NCI-H1694 treated with DMSO at 0.1 percent for 48 hours (cell line): ENCODE data around the gene CITED1.

Source experiments
- DNase-seq: peaks from one replicate; lab custom pipeline; 2025; lab: John Stamatoyannopoulos, UW

The CITED1 gene

GRCh38 chrX:72308566-72309296, 3.0 kb upstream of the CITED1 start:
- peak; percentile 71 for DNase-seq

GRCh38 chrX:72308209-72308565, 2.5 kb upstream of the CITED1 start:
- DNase-seq: no peak

DNA sequence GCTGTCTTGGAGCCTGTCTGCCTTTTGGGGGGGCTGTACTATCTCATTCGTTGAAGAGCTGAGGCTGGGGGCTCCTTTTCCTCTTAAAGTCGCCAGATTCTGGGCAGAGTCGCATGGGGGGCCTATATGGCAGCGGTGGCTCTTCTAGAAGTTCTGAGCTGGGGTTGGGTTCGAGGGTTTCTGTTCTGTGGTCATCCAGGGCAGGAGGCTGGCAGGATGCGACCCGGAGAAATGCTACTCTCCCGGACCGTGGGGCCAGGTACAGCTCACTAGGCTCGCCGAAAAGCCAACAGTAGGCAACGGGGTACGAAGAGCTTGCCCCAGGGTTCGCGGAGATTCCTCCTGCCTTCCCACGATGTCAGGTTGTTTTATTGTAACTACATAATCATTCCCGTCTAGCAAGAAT, 1.9 kb upstream of the CITED1 start:
- no peak for DNase-seq

GRCh38 chrX:72306851-72307645, 1.3 kb upstream of the CITED1 start:
- DNase-seq: peak; percentile 57

DNA sequence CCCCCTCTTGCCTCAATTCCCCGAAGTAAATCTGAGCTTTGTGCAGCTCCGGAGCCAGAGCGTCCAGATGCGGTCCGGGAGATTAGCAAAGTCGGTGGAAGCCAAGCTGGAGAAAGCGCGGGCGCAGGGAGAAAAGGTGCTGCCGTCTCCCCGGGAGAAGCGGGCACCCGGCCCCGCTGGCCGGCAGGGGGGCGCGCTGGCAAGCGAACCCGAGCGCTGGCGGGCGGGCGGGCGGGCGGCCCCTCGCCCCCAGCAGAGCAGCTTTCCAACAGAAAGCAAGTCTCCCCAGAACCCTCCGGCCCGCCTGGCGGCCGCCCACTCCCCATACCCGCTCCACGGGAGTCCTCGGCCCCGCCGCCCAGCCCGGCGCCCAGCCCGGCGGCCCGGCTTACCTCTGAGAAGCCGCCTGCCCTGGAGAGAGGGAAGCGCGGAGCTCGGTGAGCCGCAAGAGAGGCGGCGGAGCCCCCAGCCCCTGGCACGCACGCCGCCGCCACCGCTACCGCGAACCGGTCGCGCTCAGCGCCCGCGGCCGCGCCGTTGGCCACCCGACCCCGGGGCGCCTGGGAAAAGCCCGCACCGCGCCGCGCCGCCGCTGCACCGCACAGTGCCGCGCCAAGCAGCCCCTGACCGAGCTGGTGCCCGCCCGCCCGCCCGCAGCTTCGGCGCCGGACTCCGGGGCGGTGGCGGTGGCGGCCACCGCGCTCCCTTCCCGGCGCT, 529 bp upstream of the CITED1 start:
- DNase-seq: peak; percentile 16

DNA sequence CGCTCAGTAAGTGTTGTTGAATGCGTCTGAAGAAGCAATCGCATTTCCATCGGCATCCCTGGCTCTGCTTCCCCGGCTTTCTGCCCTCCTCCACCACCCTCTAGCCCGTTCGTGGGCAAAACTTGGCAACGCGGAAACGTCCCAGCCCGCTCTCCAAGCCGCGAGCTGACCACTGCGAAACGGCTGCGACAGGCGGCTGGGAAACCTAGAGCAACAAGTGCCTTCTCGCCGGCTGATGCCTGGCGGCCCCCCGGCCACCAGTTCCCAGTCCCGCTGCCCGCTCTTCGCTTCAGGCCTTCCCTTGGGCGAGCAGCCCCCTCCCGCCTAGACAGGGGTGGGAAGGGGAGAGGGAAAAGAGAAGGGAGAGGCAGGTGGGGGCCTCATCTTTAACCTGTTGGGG, 837 bp downstream of the CITED1 start:
- DNase-seq: no peak

GRCh38 chrX:72301781-72302180, 3.9 kb downstream of the CITED1 start:
- DNase-seq: no peak

DNA sequence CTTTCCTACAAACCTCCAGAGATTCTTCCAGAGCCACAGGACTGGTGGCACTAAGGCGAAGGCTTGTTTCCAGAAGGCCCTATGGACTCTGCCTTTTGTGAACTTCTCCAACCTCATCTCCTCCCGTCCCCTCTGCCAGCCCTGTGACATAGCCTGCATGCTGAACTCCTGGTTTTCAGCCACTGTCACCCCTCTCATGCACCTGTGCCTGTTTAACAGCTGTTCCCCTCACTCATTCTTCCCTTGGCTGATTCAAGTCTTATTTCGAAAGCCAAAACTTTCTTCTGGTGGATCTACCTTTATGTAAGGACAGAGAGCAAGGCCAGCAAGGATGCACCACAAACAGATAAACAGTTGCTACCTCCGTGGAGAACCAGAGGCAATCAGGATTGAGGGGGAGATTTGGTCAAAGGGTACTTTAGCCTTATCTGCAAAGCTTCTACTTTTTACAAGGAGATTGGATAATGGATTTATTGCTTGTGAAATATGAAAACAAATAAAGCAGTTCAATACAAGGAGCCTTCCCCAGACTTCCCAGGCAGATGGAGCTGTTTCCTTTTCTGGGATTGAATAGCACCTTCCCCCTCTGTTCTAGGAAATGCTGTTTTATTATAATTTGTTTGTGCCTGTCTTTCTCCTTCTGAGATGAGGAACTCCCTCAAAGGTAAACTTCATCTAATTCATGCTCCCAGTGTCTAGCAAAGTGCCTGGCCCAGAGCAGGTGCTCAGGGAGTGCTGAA, 5.7 kb downstream of the CITED1 start:
- no peak for DNase-seq

- DNase-seq: no peak
Measured at GRCh38 chrX:72297953-72298730, 7.6 kb downstream of the CITED1 start.

DNA sequence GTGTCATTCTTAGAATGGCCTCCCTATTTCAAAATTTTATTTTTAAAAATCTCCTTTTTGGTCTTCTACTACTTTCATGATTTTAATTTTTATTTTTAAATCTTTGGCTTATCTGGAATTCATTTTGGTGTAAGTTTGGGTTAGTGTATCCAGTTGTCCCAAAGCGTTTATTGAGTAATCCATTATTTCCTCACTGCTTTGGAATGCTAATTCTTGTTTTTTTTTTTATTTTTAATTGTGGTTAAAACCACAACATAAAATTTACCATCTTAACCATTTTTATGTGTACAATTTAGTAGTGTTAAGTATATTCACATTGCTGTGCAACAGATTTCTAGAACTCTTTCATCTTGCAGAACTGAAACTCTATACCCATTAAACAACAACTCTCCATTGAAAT, 8.7 kb downstream of the CITED1 start:
- DNase-seq: no peak

- no peak for DNase-seq
Measured at GRCh38 chrX:72295745-72296144, 10.0 kb downstream of the CITED1 start.

GRCh38 chrX:72294497-72294896, 11.2 kb downstream of the CITED1 start:
- no peak for DNase-seq

DNA sequence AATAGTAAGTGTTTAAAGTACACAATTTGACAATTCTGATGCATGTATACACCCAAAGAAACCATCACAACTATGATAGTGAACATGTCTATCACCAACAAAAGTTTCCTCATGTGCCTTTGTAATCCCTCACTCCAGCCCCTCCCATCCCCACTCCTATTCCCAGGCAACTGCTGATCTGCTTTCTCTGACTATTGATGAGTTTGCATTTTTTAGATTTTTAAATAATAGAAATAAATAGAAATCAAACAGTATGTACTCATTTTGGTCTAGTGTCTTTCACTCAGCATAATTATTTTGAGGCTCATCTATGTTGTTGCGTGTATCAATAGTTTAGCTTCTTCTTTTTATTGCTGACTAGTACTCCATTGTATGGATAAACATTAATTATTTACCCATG, 23.4 kb downstream of the CITED1 start:
- DNase-seq: no peak

- no peak for DNase-seq
Measured at GRCh38 chrX:72280321-72280845, 25.3 kb downstream of the CITED1 start.

DNA sequence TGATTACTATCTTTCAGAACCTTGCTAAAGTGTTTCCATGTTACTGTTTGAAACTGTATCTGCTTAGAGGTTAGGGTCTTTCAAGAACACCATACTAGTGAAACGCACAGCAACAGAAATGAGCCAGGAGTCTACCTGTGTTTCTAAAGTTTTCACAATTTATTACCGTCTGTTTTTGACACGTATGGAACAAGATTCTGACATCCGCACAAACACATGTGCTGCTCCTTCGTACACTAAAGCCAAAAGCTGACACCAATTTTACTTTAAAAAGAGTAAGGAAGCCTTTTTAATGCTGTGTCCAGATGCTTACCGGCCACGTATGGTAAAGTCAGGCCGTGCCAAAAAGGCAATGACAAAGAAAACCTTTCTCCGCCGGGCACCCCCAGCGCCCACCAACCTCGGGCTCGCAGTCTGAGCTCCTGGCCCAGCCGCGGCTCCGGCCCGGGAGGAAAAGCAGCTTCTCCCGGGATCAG, 29.2 kb downstream of the CITED1 start:
- DNase-seq: no peak

- no peak for DNase-seq
Measured at GRCh38 chrX:72274526-72274925, 31.2 kb downstream of the CITED1 start.

DNA sequence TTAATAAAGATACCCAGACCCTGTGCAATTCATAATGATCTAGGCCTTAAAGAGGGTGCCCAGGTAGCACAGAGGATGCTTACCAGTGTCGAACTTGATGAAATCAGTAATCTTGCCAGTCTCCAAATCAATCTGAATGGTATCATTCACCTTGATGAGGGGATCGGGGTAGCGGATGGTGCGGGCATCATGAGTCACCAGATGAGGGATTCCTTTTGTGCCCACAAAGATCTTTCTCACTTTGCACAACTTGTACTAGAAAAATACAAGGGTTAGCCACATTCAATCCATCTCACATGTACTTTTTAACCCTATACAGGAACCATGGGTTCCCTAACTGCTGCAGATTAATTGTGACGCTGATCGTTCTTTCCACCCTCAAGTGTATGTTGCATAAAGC, 32.0 kb downstream of the CITED1 start:
- DNase-seq: no peak

DNA sequence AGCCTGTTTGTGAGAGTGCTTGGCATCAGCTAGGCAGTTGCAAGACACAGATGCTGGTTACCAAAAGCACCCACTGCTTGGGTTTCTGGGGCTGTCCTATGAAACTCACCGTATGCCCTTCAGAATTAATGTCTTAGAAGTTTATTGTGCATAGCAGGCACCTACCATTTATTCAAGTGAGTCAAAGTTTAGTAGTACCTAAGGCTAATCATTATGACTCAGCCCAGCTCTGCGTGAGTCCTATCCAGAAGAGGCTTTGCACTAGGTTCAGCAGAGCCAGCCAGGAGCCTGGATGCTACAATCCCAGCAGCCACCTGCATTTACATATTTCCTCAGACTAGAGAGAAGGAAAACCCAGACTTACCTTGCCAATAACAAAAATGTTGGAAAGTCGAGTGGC, 32.8 kb downstream of the CITED1 start:
- DNase-seq: no peak

DNA sequence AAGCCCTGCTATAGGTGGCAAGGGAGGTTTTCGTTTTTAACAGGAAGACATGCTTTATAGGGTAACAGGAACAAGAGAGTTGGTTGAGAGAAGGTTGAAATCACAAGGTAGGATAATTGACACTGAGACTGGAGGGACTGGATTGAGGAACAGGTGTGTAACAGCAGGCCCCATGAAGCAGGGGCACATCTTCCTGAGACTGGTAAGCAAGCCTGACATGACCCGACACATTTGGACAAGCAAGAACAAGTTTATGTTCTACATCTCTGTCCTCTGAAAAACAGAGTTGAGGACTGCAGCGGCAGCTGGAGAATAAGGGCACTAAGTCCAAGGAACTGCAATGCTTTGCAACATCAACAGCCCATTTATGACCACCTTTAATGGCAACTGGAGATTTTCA, 33.9 kb downstream of the CITED1 start:
- no peak for DNase-seq

GRCh38 chrX:72271091-72271788, 34.5 kb downstream of the CITED1 start:
- DNase-seq: no peak
